H1 (cell line): Measurements from ENCODE around the gene COPZ1. TPM values are rescaled to one million over a fixed set of nuclear protein-coding genes. Genes with fewer than 3 reads are reported as not detected.

Experiments used
- ZNF274 ChIP-seq: IDR thresholded peaks from 2 replicates; pipeline ENCODE4 v1.7.0; 2012; ENCODE audit warnings: low read length, borderline replicate concordance; ENCODE audit errors: extremely low read depth
- polyA plus RNA-seq, 7 experiments: library from polyadenylated mRNA; depleted of rRNA in 3 of 7; stranded (reverse) in 5 of 7; unstranded in 2 of 7; fragments of >200 nt in 5 of 7; fragments of 200-250 nt in 2 of 7; gene quantifications; 1 replicate in 5 of 7; 2 replicates in 1 of 7; 4 replicates in 1 of 7; pipeline versions ENCODE4 v1.2.1 to v1.2.3, GENCODE V29; 2011 to 2013; ENCODE audit warnings: missing spikeins in 2 of 7, mixed read lengths in 2 of 7
- total RNA-seq: library from RNA; stranded (reverse); fragmentation: NEBNext Ultra II Directional; extraction: Animal tissue kit (Norgen Biotek cat#: 25700); gene quantifications from 2 replicates; pipeline ENCODE4 v1.2.1, GENCODE V29; 2021
- TF ChIP-seq, protein P1 (sequence below): fragments of 300-600 bp; sonication (generic); IDR thresholded peaks from 2 replicates; pipeline ENCODE4 v1.7.1; 2012; ENCODE audit warnings: low read length, moderate library complexity, mild to moderate bottlenecking, inconsistent platforms; ENCODE audit not compliant: insufficient replicate concordance

Gene COPZ1
- total and polyA plus RNA-seq, 2 of the 8 experiments (the other 6 are each of a cell fraction or from before 2014, with no cell fraction given) = 103 to 133 TPM

- TF ChIP-seq, protein P1, sequence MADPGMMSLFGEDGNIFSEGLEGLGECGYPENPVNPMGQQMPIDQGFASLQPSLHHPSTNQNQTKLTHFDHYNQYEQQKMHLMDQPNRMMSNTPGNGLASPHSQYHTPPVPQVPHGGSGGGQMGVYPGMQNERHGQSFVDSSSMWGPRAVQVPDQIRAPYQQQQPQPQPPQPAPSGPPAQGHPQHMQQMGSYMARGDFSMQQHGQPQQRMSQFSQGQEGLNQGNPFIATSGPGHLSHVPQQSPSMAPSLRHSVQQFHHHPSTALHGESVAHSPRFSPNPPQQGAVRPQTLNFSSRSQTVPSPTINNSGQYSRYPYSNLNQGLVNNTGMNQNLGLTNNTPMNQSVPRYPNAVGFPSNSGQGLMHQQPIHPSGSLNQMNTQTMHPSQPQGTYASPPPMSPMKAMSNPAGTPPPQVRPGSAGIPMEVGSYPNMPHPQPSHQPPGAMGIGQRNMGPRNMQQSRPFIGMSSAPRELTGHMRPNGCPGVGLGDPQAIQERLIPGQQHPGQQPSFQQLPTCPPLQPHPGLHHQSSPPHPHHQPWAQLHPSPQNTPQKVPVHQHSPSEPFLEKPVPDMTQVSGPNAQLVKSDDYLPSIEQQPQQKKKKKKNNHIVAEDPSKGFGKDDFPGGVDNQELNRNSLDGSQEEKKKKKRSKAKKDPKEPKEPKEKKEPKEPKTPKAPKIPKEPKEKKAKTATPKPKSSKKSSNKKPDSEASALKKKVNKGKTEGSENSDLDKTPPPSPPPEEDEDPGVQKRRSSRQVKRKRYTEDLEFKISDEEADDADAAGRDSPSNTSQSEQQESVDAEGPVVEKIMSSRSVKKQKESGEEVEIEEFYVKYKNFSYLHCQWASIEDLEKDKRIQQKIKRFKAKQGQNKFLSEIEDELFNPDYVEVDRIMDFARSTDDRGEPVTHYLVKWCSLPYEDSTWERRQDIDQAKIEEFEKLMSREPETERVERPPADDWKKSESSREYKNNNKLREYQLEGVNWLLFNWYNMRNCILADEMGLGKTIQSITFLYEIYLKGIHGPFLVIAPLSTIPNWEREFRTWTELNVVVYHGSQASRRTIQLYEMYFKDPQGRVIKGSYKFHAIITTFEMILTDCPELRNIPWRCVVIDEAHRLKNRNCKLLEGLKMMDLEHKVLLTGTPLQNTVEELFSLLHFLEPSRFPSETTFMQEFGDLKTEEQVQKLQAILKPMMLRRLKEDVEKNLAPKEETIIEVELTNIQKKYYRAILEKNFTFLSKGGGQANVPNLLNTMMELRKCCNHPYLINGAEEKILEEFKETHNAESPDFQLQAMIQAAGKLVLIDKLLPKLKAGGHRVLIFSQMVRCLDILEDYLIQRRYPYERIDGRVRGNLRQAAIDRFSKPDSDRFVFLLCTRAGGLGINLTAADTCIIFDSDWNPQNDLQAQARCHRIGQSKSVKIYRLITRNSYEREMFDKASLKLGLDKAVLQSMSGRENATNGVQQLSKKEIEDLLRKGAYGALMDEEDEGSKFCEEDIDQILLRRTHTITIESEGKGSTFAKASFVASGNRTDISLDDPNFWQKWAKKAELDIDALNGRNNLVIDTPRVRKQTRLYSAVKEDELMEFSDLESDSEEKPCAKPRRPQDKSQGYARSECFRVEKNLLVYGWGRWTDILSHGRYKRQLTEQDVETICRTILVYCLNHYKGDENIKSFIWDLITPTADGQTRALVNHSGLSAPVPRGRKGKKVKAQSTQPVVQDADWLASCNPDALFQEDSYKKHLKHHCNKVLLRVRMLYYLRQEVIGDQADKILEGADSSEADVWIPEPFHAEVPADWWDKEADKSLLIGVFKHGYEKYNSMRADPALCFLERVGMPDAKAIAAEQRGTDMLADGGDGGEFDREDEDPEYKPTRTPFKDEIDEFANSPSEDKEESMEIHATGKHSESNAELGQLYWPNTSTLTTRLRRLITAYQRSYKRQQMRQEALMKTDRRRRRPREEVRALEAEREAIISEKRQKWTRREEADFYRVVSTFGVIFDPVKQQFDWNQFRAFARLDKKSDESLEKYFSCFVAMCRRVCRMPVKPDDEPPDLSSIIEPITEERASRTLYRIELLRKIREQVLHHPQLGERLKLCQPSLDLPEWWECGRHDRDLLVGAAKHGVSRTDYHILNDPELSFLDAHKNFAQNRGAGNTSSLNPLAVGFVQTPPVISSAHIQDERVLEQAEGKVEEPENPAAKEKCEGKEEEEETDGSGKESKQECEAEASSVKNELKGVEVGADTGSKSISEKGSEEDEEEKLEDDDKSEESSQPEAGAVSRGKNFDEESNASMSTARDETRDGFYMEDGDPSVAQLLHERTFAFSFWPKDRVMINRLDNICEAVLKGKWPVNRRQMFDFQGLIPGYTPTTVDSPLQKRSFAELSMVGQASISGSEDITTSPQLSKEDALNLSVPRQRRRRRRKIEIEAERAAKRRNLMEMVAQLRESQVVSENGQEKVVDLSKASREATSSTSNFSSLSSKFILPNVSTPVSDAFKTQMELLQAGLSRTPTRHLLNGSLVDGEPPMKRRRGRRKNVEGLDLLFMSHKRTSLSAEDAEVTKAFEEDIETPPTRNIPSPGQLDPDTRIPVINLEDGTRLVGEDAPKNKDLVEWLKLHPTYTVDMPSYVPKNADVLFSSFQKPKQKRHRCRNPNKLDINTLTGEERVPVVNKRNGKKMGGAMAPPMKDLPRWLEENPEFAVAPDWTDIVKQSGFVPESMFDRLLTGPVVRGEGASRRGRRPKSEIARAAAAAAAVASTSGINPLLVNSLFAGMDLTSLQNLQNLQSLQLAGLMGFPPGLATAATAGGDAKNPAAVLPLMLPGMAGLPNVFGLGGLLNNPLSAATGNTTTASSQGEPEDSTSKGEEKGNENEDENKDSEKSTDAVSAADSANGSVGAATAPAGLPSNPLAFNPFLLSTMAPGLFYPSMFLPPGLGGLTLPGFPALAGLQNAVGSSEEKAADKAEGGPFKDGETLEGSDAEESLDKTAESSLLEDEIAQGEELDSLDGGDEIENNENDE = no peak
- no peak for TF ChIP-seq ZNF274
Observed at GRCh38 chr12:54395545-54395944, 70.6 kb downstream of the COPZ1 start (continued).
